HG03575 (cell line): Measurements from ENCODE around the gene PIK3CA.
A peak's percentile ranks its signal among the peaks of the same experiment; 100 is the strongest.
"Not testable (repeated sequence)": the region's sequence is repeated elsewhere in the genome, so short reads cannot be mapped to it uniquely, and the experiment has no call there.

ENCODE experiments used
- ATAC-seq: cut with Tn5 transposase; IDR thresholded peaks from one replicate; pipeline ENCODE4 v1.9.1; 2021; ENCODE audit not compliant: unreplicated experiment, insufficient number of reproducible peaks, low FRiP score; ENCODE audit errors: extremely low read depth

The PIK3CA gene

GRCh38 chr3:179147873-179148615 lies at the start of gene PIK3CA:
PIK3CA (plus strand) TSS chr3:179148357; CDS start chr3:179198826, 50,469 bp downstream.
- ATAC-seq, result peak; percentile 59

GRCh38 chr3:179098388-179099077 lies 49.6 kb upstream of the PIK3CA start:
- no peak for ATAC-seq

- ATAC-seq, result no peak
Measured at GRCh38 chr3:179100652-179101051, 47.5 kb upstream of the PIK3CA start.

- ATAC-seq, result no peak
Measured at GRCh38 chr3:179105881-179106280, 42.3 kb upstream of the PIK3CA start.

- no peak for ATAC-seq
Measured at GRCh38 chr3:179107617-179108016, 40.5 kb upstream of the PIK3CA start.

GRCh38 chr3:179108086-179108485 lies 40.1 kb upstream of the PIK3CA start:
- no peak for ATAC-seq

- no peak for ATAC-seq
Measured at GRCh38 chr3:179113903-179114302, 34.3 kb upstream of the PIK3CA start.

GRCh38 chr3:179115444-179115843 lies 32.7 kb upstream of the PIK3CA start:
- ATAC-seq, result not testable (repeated sequence)

- ATAC-seq, result no peak
Measured at GRCh38 chr3:179116816-179117215, 31.3 kb upstream of the PIK3CA start.

GRCh38 chr3:179132191-179132890 lies 15.8 kb upstream of the PIK3CA start:
- not testable (repeated sequence) for ATAC-seq

GRCh38 chr3:179133575-179133974 lies 14.6 kb upstream of the PIK3CA start:
- no peak for ATAC-seq

GRCh38 chr3:179136195-179136594 lies 12.0 kb upstream of the PIK3CA start:
- no peak for ATAC-seq

GRCh38 chr3:179141890-179142289 lies 6.3 kb upstream of the PIK3CA start:
- no peak for ATAC-seq

- ATAC-seq, result no peak
Measured at GRCh38 chr3:179146911-179147513, 1.1 kb upstream of the PIK3CA start.

- no peak for ATAC-seq
Measured at GRCh38 chr3:179147514-179147872, 664 bp upstream of the PIK3CA start.

- ATAC-seq, result no peak
Measured at GRCh38 chr3:179148616-179149405, 654 bp downstream of the PIK3CA start.

GRCh38 chr3:179149406-179149867 lies 1.3 kb downstream of the PIK3CA start:
- ATAC-seq, result no peak

- ATAC-seq, result no peak
Measured at GRCh38 chr3:179149951-179150350, 1.8 kb downstream of the PIK3CA start.

- no peak for ATAC-seq
Measured at GRCh38 chr3:179150610-179151009, 2.5 kb downstream of the PIK3CA start.
